ENCODE data around the gene RRP8.

DNA sequence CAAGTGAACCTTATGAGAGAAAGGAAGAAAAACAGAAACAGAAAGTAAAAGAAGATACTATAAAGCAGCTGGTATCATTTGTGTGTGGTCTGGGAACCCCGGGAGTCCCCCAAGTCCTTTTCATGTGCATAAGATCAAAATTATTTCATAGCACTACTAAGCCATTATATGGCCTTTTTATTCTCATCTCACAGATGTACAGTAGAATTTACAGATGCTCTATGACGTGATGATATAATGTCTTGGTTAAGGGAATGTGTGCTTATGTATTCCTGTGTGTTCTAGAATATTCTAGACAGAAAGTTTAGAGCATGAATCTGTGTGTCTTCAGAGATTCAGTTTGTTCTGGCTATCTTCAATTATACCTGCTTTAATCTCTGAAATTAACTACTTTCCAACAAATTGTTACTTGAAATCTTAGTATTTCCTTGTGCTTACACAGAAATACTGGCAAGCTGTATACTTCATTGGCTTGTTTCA is 24.4 kb upstream of the RRP8 start:
- TF ChIP-seq, protein P1, sequence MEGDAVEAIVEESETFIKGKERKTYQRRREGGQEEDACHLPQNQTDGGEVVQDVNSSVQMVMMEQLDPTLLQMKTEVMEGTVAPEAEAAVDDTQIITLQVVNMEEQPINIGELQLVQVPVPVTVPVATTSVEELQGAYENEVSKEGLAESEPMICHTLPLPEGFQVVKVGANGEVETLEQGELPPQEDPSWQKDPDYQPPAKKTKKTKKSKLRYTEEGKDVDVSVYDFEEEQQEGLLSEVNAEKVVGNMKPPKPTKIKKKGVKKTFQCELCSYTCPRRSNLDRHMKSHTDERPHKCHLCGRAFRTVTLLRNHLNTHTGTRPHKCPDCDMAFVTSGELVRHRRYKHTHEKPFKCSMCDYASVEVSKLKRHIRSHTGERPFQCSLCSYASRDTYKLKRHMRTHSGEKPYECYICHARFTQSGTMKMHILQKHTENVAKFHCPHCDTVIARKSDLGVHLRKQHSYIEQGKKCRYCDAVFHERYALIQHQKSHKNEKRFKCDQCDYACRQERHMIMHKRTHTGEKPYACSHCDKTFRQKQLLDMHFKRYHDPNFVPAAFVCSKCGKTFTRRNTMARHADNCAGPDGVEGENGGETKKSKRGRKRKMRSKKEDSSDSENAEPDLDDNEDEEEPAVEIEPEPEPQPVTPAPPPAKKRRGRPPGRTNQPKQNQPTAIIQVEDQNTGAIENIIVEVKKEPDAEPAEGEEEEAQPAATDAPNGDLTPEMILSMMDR (IDR thresholded peaks at IDR 0.05; ENCODE audit: low read depth, low read length) = no peak
- TF ChIP-seq EZH2phosphoT487 (IDR thresholded peaks at IDR 0.05; ENCODE audit: low read depth) = no peak
